ENCODE results near the gene SLC35F3.
"Not testable (repeated sequence)": the region's sequence is repeated elsewhere in the genome, so short reads cannot be mapped to it uniquely, and the experiment has no call there.

The SLC35F3 gene

GRCh38 chr1:234348964-234349363 is 444.5 kb downstream of the SLC35F3 start:
- Histone ChIP-seq H3K36me3 (ENCODE audit: control insufficient read depth, insufficient read depth, low read length) (no peaks in the 10 kb centered on the region), H3K27me3 (ENCODE audit: control insufficient read depth, insufficient read depth, low read length, poor library complexity, severe bottlenecking) (no peaks in the 10 kb centered on the region), H3K4me1 (ENCODE audit: control insufficient read depth, insufficient read depth, low read length) (no peaks in the 10 kb centered on the region), H3K9me3 (ENCODE audit: control insufficient read depth, low read length) (no peaks in the 10 kb centered on the region), H3K27ac (ENCODE audit: insufficient read depth, low read depth, low read length, poor library complexity, severe bottlenecking) (no peak overlapping the region), H3K4me3 (ENCODE audit: insufficient read depth, low read depth, low read length) (no peak overlapping the region)
- WGBS, 2 experiments: 86 to 88% methylated on average over 4 of the region's 4 CpGs

GRCh38 chr1:234355782-234356510 is 451.5 kb downstream of the SLC35F3 start:
- Histone ChIP-seq H3K27ac (ENCODE audit: insufficient read depth, low read depth, low read length, poor library complexity, severe bottlenecking) (no peak overlapping the region), H3K9me3 (ENCODE audit: control insufficient read depth, low read length) (no peaks in the 10 kb centered on the region), H3K4me1 (ENCODE audit: control insufficient read depth, insufficient read depth, low read length) (no peaks in the 10 kb centered on the region), H3K27me3 (ENCODE audit: control insufficient read depth, insufficient read depth, low read length, poor library complexity, severe bottlenecking) (no peaks in the 10 kb centered on the region), H3K4me3 (ENCODE audit: insufficient read depth, low read depth, low read length) (no peak overlapping the region), H3K36me3 (ENCODE audit: control insufficient read depth, insufficient read depth, low read length) (no peaks in the 10 kb centered on the region)
- WGBS, 2 experiments: 93 to 97% methylated on average over 3 of the region's 3 CpGs

- not testable (repeated sequence) for H3K4me3 ChIP-seq (ENCODE audit: insufficient read depth, low read depth, low read length)
Measured at GRCh38 chr1:234356615-234357269, 452.3 kb downstream of the SLC35F3 start.

GRCh38 chr1:234357831-234358230 is 453.4 kb downstream of the SLC35F3 start:
- Histone ChIP-seq H3K4me1 (ENCODE audit: control insufficient read depth, insufficient read depth, low read length) (no peaks in the 10 kb centered on the region), H3K4me3 (ENCODE audit: insufficient read depth, low read depth, low read length) (no peak overlapping the region), H3K9me3 (ENCODE audit: control insufficient read depth, low read length) (no peaks in the 10 kb centered on the region), H3K27ac (ENCODE audit: insufficient read depth, low read depth, low read length, poor library complexity, severe bottlenecking) (no peak overlapping the region), H3K27me3 (ENCODE audit: control insufficient read depth, insufficient read depth, low read length, poor library complexity, severe bottlenecking) (no peaks in the 10 kb centered on the region), H3K36me3 (ENCODE audit: control insufficient read depth, insufficient read depth, low read length) (no peaks in the 10 kb centered on the region)

More at GRCh38 chr1:234356615-234357269, 452.3 kb downstream of the SLC35F3 start:
- not testable (repeated sequence) for H3K27me3 ChIP-seq (ENCODE audit: control insufficient read depth, insufficient read depth, low read length, poor library complexity, severe bottlenecking); H3K27ac ChIP-seq (ENCODE audit: insufficient read depth, low read depth, low read length, poor library complexity, severe bottlenecking); H3K36me3 ChIP-seq (ENCODE audit: control insufficient read depth, insufficient read depth, low read length); H3K4me1 ChIP-seq (ENCODE audit: control insufficient read depth, insufficient read depth, low read length); H3K9me3 ChIP-seq (ENCODE audit: control insufficient read depth, low read length)
- WGBS, 2 experiments: 94 to 97% methylated on average over 35 of the region's 35 CpGs

- 89 to 93% methylated on average over 3 of the region's 3 CpGs for WGBS, 2 experiments
- Histone ChIP-seq H3K27me3 (ENCODE audit: control insufficient read depth, insufficient read depth, low read length, poor library complexity, severe bottlenecking) (no peaks in the 10 kb centered on the region), H3K27ac (ENCODE audit: insufficient read depth, low read depth, low read length, poor library complexity, severe bottlenecking) (no peak overlapping the region), H3K36me3 (ENCODE audit: control insufficient read depth, insufficient read depth, low read length) (no peaks in the 10 kb centered on the region), H3K4me3 (ENCODE audit: insufficient read depth, low read depth, low read length) (no peak overlapping the region), H3K4me1 (ENCODE audit: control insufficient read depth, insufficient read depth, low read length) (no peaks in the 10 kb centered on the region), H3K9me3 (ENCODE audit: control insufficient read depth, low read length) (no peaks in the 10 kb centered on the region)
Measured at GRCh38 chr1:234361102-234361603, 456.7 kb downstream of the SLC35F3 start.

GRCh38 chr1:234362558-234362957 is 458.1 kb downstream of the SLC35F3 start:
- no peak overlapping the region for H3K27ac ChIP-seq (ENCODE audit: insufficient read depth, low read depth, low read length, poor library complexity, severe bottlenecking)
- no peak overlapping the region for H3K4me3 ChIP-seq (ENCODE audit: insufficient read depth, low read depth, low read length)
- H3K9me3 ChIP-seq (ENCODE audit: control insufficient read depth, low read length): no peaks in the 10 kb centered on the region
- no peaks in the 10 kb centered on the region for H3K4me1 ChIP-seq (ENCODE audit: control insufficient read depth, insufficient read depth, low read length)
- H3K36me3 ChIP-seq (ENCODE audit: control insufficient read depth, insufficient read depth, low read length): no peaks in the 10 kb centered on the region
- no peaks in the 10 kb centered on the region for H3K27me3 ChIP-seq (ENCODE audit: control insufficient read depth, insufficient read depth, low read length, poor library complexity, severe bottlenecking)
- 79% methylated on average over 1 to 2 of the region's 2 CpGs for WGBS, 2 experiments

GRCh38 chr1:234368320-234369032 is 464.0 kb downstream of the SLC35F3 start:
- H3K36me3 ChIP-seq (ENCODE audit: control insufficient read depth, insufficient read depth, low read length): no peaks in the 10 kb centered on the region
- WGBS, 2 experiments: 84% methylated on average over 12 of the region's 12 CpGs
- H3K27ac ChIP-seq (ENCODE audit: insufficient read depth, low read depth, low read length, poor library complexity, severe bottlenecking): no peak overlapping the region
- H3K4me3 ChIP-seq (ENCODE audit: insufficient read depth, low read depth, low read length): no peak overlapping the region
- H3K27me3 ChIP-seq (ENCODE audit: control insufficient read depth, insufficient read depth, low read length, poor library complexity, severe bottlenecking): no peaks in the 10 kb centered on the region
- H3K9me3 ChIP-seq (ENCODE audit: control insufficient read depth, low read length): no peaks in the 10 kb centered on the region
- H3K4me1 ChIP-seq (ENCODE audit: control insufficient read depth, insufficient read depth, low read length): no peaks in the 10 kb centered on the region

GRCh38 chr1:234369033-234369430 is 464.6 kb downstream of the SLC35F3 start:
- Histone ChIP-seq H3K9me3 (ENCODE audit: control insufficient read depth, low read length) (no peaks in the 10 kb centered on the region), H3K4me3 (ENCODE audit: insufficient read depth, low read depth, low read length) (no peak overlapping the region), H3K27me3 (ENCODE audit: control insufficient read depth, insufficient read depth, low read length, poor library complexity, severe bottlenecking) (no peaks in the 10 kb centered on the region), H3K36me3 (ENCODE audit: control insufficient read depth, insufficient read depth, low read length) (no peaks in the 10 kb centered on the region), H3K27ac (ENCODE audit: insufficient read depth, low read depth, low read length, poor library complexity, severe bottlenecking) (no peak overlapping the region), H3K4me1 (ENCODE audit: control insufficient read depth, insufficient read depth, low read length) (no peaks in the 10 kb centered on the region)
- WGBS, 2 experiments: 87 to 94% methylated on average over 2 to 3 of the region's 3 CpGs

- WGBS, 2 experiments: no CpG with 5 or more reads among the region's 1 CpG
- Histone ChIP-seq H3K4me1 (ENCODE audit: control insufficient read depth, insufficient read depth, low read length) (no peaks in the 10 kb centered on the region), H3K36me3 (ENCODE audit: control insufficient read depth, insufficient read depth, low read length) (no peaks in the 10 kb centered on the region), H3K27ac (ENCODE audit: insufficient read depth, low read depth, low read length, poor library complexity, severe bottlenecking) (no peak overlapping the region), H3K9me3 (ENCODE audit: control insufficient read depth, low read length) (no peaks in the 10 kb centered on the region), H3K27me3 (ENCODE audit: control insufficient read depth, insufficient read depth, low read length, poor library complexity, severe bottlenecking) (no peaks in the 10 kb centered on the region), H3K4me3 (ENCODE audit: insufficient read depth, low read depth, low read length) (no peak overlapping the region)
Measured at GRCh38 chr1:234369784-234370183, 465.3 kb downstream of the SLC35F3 start.

- no peaks in the 10 kb centered on the region for H3K9me3 ChIP-seq (ENCODE audit: control insufficient read depth, low read length)
- peaks cover 14% of the 10 kb centered on the region for H3K36me3 ChIP-seq (ENCODE audit: control insufficient read depth, insufficient read depth, low read length)
- no peak overlapping the region for H3K27ac ChIP-seq (ENCODE audit: insufficient read depth, low read depth, low read length, poor library complexity, severe bottlenecking)
- WGBS, 2 experiments: 82 to 88% methylated on average over 2 of the region's 2 CpGs
- H3K4me1 ChIP-seq (ENCODE audit: control insufficient read depth, insufficient read depth, low read length): no peaks in the 10 kb centered on the region
- H3K4me3 ChIP-seq (ENCODE audit: insufficient read depth, low read depth, low read length): no peak overlapping the region
- H3K27me3 ChIP-seq (ENCODE audit: control insufficient read depth, insufficient read depth, low read length, poor library complexity, severe bottlenecking): no peaks in the 10 kb centered on the region
Measured at GRCh38 chr1:234371414-234371813, 466.9 kb downstream of the SLC35F3 start.

Measured in ectodermal cell (in vitro differentiated cells).